Large intestine (tissue), 3 donors: ENCODE measurements around the gene PPP1R3A. TPM values are rescaled to one million over a fixed set of nuclear protein-coding genes. Genes with fewer than 3 reads are reported as not detected.

ENCODE experiments used
- DNase-seq, 2 donors: peaks; one replicate each; pipeline versions ENCODE4 v3.0.0 to v3.0.0-alpha.2; 2013
- H3K27ac ChIP-seq: one replicate; pipeline ENCODE4 v1.5.1; 2013; ENCODE audit warnings: low read length
- H3K27me3 ChIP-seq: 2 replicates; pipeline ENCODE4 v1.6.1; 2013; ENCODE audit warnings: low read length; ENCODE audit not compliant: control insufficient read depth, insufficient read depth
- H3K36me3 ChIP-seq: 2 replicates; pipeline ENCODE4 v1.6.1; 2013; ENCODE audit warnings: low read length; ENCODE audit not compliant: control insufficient read depth, insufficient read depth
- H3K4me1 ChIP-seq: one replicate; pipeline ENCODE4 v1.6.1; 2013; ENCODE audit warnings: low read length; ENCODE audit not compliant: control insufficient read depth, insufficient read depth
- H3K4me3 ChIP-seq: one replicate; pipeline ENCODE4 v1.5.1; 2013; ENCODE audit warnings: low read length
- H3K9me3 ChIP-seq: one replicate; pipeline ENCODE4 v1.6.1; 2013; ENCODE audit warnings: mild to moderate bottlenecking, low read depth, low read length, moderate library complexity; ENCODE audit not compliant: control insufficient read depth
- WGBS: methylation state at CpG from one replicate; pipeline ENCODE4 v1.1.5; 2013; ENCODE audit warnings: low lambda C conversion rate; ENCODE audit not compliant: insufficient coverage; 5-methylcytosine and 5-hydroxymethylcytosine counted together
- polyA plus RNA-seq: library from polyadenylated mRNA; unstranded; fragments of 120-200 nt; gene quantifications from one replicate; pipeline ENCODE4 v1.2.1, GENCODE V29; 2013

The PPP1R3A gene
- polyA plus RNA-seq, 1 donor = 0.03 TPM

- no peak overlapping the region for H3K27ac ChIP-seq
- no CpG with 5 or more reads among the region's 1 CpG for WGBS
- H3K27me3 ChIP-seq = no peaks in the 10 kb centered on the region
- DNase-seq = peak; percentile 7 to 34
- H3K4me3 ChIP-seq = no peak overlapping the region
- H3K9me3 ChIP-seq = no peaks in the 10 kb centered on the region
- H3K4me1 ChIP-seq = no peaks in the 10 kb centered on the region
- no peaks in the 10 kb centered on the region for H3K36me3 ChIP-seq
Observed at GRCh38 chr7:113831556-113831955, 87.3 kb downstream of the PPP1R3A start.

GRCh38 chr7:113828581-113828980 lies 90.2 kb downstream of the PPP1R3A start:
- 93% methylated on average over 2 of the region's 3 CpGs for WGBS
- Histone ChIP-seq H3K9me3 (no peaks in the 10 kb centered on the region), H3K4me1 (no peaks in the 10 kb centered on the region), H3K27ac (no peak overlapping the region), H3K27me3 (no peaks in the 10 kb centered on the region), H3K4me3 (no peak overlapping the region), H3K36me3 (no peaks in the 10 kb centered on the region)
- no peak for DNase-seq
